ENCODE measurements around the gene ST8SIA6. TPM values are rescaled to one million over a fixed set of nuclear protein-coding genes. Genes with fewer than 3 reads are reported as not detected.
A peak's percentile ranks its signal among the peaks of the same experiment; 100 is the strongest.
"Not testable (repeated sequence)": the region's sequence is repeated elsewhere in the genome, so short reads cannot be mapped to it uniquely, and the experiment has no call there.

ST8SIA6 gene
- total RNA-seq = 1.8 TPM

GRCh38 chr10:17454161-17455014 lies at the start of gene ST8SIA6:
Gene ST8SIA6, minus strand, starts transcription at chr10:17454595. Its CDS starts 340 bp downstream, at chr10:17454255.
- DNase-seq (ENCODE audit: low spot score) = no peak

GRCh38 chr10:17503795-17504194 lies 49.4 kb upstream of the ST8SIA6 start:
- ATAC-seq = no peak
- no peak for DNase-seq (ENCODE audit: low spot score)

More at GRCh38 chr10:17454161-17455014, at the start of gene ST8SIA6:
- ATAC-seq = peak; percentile 84

GRCh38 chr10:17502814-17503213 lies 48.4 kb upstream of the ST8SIA6 start:
- DNase-seq (ENCODE audit: low spot score) (no peak), ATAC-seq (no peak)

- DNase-seq (ENCODE audit: low spot score); ATAC-seq: not testable (repeated sequence)
These were observed 44.6 kb upstream of the ST8SIA6 start for GRCh38 chr10:17499014-17499413.

GRCh38 chr10:17497446-17498030 lies 43.1 kb upstream of the ST8SIA6 start:
- ATAC-seq (no peak), DNase-seq (ENCODE audit: low spot score) (no peak)

GRCh38 chr10:17494626-17495260 lies 40.3 kb upstream of the ST8SIA6 start:
- DNase-seq (ENCODE audit: low spot score) = no peak
- ATAC-seq = no peak

- DNase-seq (ENCODE audit: low spot score) (no peak), ATAC-seq (no peak)
These were observed 34.5 kb upstream of the ST8SIA6 start for GRCh38 chr10:17488848-17489247.

GRCh38 chr10:17483079-17483478 lies 28.7 kb upstream of the ST8SIA6 start:
- ATAC-seq (no peak), DNase-seq (ENCODE audit: low spot score) (no peak)

- DNase-seq (ENCODE audit: low spot score) (no peak), ATAC-seq (no peak)
These were observed 25.4 kb upstream of the ST8SIA6 start for GRCh38 chr10:17479822-17480221.

GRCh38 chr10:17479015-17479615 lies 24.7 kb upstream of the ST8SIA6 start:
- no peak for DNase-seq (ENCODE audit: low spot score)
- ATAC-seq = no peak

GRCh38 chr10:17476073-17476472 lies 21.7 kb upstream of the ST8SIA6 start:
- no peak for DNase-seq (ENCODE audit: low spot score)
- ATAC-seq = no peak

- ATAC-seq = no peak
- DNase-seq (ENCODE audit: low spot score) = no peak
These were observed 21.3 kb upstream of the ST8SIA6 start for GRCh38 chr10:17475661-17476060.

- ATAC-seq (no peak), DNase-seq (ENCODE audit: low spot score) (no peak)
These were observed 20.4 kb upstream of the ST8SIA6 start for GRCh38 chr10:17474595-17475323.

- ATAC-seq = no peak
- no peak for DNase-seq (ENCODE audit: low spot score)
These were observed 19.0 kb upstream of the ST8SIA6 start for GRCh38 chr10:17473228-17473950.

- DNase-seq (ENCODE audit: low spot score) (no peak), ATAC-seq (no peak)
These were observed 18.3 kb upstream of the ST8SIA6 start for GRCh38 chr10:17472481-17473227.

- DNase-seq (ENCODE audit: low spot score) = no peak
- ATAC-seq = no peak
These were observed 15.9 kb upstream of the ST8SIA6 start for GRCh38 chr10:17470246-17470645.

- no peak for ATAC-seq
- no peak for DNase-seq (ENCODE audit: low spot score)
These were observed 11.1 kb upstream of the ST8SIA6 start for GRCh38 chr10:17465328-17466125.

GRCh38 chr10:17464545-17464944 lies 10.2 kb upstream of the ST8SIA6 start:
- no peak for ATAC-seq
- DNase-seq (ENCODE audit: low spot score) = no peak

GRCh38 chr10:17460756-17461155 lies 6.4 kb upstream of the ST8SIA6 start:
- no peak for DNase-seq (ENCODE audit: low spot score)
- ATAC-seq = no peak
